Measurements from ENCODE around the gene AGFG1. TPM values are rescaled to one million over a fixed set of nuclear protein-coding genes. Genes with fewer than 3 reads are reported as not detected.

Gene AGFG1
- total RNA-seq, 1 donor from 2014 or later, result 30.0 TPM

GRCh38 chr2:227461811-227462461, 10.0 kb upstream of the AGFG1 start:
- no peak for DNase-seq (ENCODE audit: low read depth in 2 of 2)

GRCh38 chr2:227462462-227462951, 9.4 kb upstream of the AGFG1 start:
- no peak for DNase-seq (ENCODE audit: low read depth in 2 of 2)

GRCh38 chr2:227462972-227463931, 8.7 kb upstream of the AGFG1 start:
- DNase-seq (ENCODE audit: low read depth in 2 of 2), result no peak

- no peak for DNase-seq (ENCODE audit: low read depth in 2 of 2)
Observed at GRCh38 chr2:227464361-227464760, 7.6 kb upstream of the AGFG1 start.

- DNase-seq (ENCODE audit: low read depth in 2 of 2), result no peak
Observed at GRCh38 chr2:227464851-227465250, 7.1 kb upstream of the AGFG1 start.

- DNase-seq (ENCODE audit: low read depth in 2 of 2), result no peak
Observed at GRCh38 chr2:227466887-227467600, 4.9 kb upstream of the AGFG1 start.

GRCh38 chr2:227471412-227471811, 544 bp upstream of the AGFG1 start:
- no peak for DNase-seq (ENCODE audit: low read depth in 2 of 2)

- peak; percentile 42 to 46 for DNase-seq (ENCODE audit: low read depth in 2 of 2)
Observed at GRCh38 chr2:227472265-227473121, 537 bp downstream of the AGFG1 start.

- no peak for DNase-seq (ENCODE audit: low read depth in 2 of 2)
Observed at GRCh38 chr2:227473122-227473461, 1.1 kb downstream of the AGFG1 start.

GRCh38 chr2:227473806-227474205, 1.9 kb downstream of the AGFG1 start:
- no peak for DNase-seq (ENCODE audit: low read depth in 2 of 2)

- no peak for DNase-seq (ENCODE audit: low read depth in 2 of 2)
Observed at GRCh38 chr2:227474410-227474809, 2.5 kb downstream of the AGFG1 start.

GRCh38 chr2:227477291-227477690, 5.3 kb downstream of the AGFG1 start:
- no peak for DNase-seq (ENCODE audit: low read depth in 2 of 2)

GRCh38 chr2:227479865-227480475, 8.0 kb downstream of the AGFG1 start:
- DNase-seq (ENCODE audit: low read depth in 2 of 2), result peak; percentile 44 to 46

- DNase-seq (ENCODE audit: low read depth in 2 of 2), result no peak
Observed at GRCh38 chr2:227480528-227480927, 8.6 kb downstream of the AGFG1 start.

GRCh38 chr2:227482638-227483340, 10.8 kb downstream of the AGFG1 start:
- DNase-seq (ENCODE audit: low read depth in 2 of 2), result no peak

GRCh38 chr2:227485429-227485828, 13.5 kb downstream of the AGFG1 start:
- no peak for DNase-seq (ENCODE audit: low read depth in 2 of 2)

GRCh38 chr2:227486688-227487087, 14.7 kb downstream of the AGFG1 start:
- no peak for DNase-seq (ENCODE audit: low read depth in 2 of 2)

- no peak for DNase-seq (ENCODE audit: low read depth in 2 of 2)
Observed at GRCh38 chr2:227488045-227488444, 16.1 kb downstream of the AGFG1 start.

- peak; percentile 51 to 62 for DNase-seq (ENCODE audit: low read depth in 2 of 2)
Observed at GRCh38 chr2:227491386-227491785, 19.4 kb downstream of the AGFG1 start.

GRCh38 chr2:227493524-227493923, 21.6 kb downstream of the AGFG1 start:
- DNase-seq (ENCODE audit: low read depth in 2 of 2), result no peak
